Karpas-422 (cell line): ENCODE results near the gene UBTD1. TPM values are rescaled to one million over a fixed set of nuclear protein-coding genes. Genes with fewer than 3 reads are reported as not detected.

Experiments
- DNase-seq: peaks from one replicate; pipeline ENCODE4 v3.0.0-alpha.2; 2015
- H2AFZ ChIP-seq: fragments of 200-600 bp; sonication (generic); 2 replicates; pipeline ENCODE4 v1.6.1; 2014; ENCODE audit warnings: antibody characterized with exemption, low read length, mixed read lengths
- H3K27ac ChIP-seq: fragments of 200-600 bp; sonication (generic); 2 replicates; pipeline ENCODE4 v1.5.1; 2014; ENCODE audit warnings: mild to moderate bottlenecking, low read length, moderate library complexity
- H3K27me3 ChIP-seq: fragments of 200-600 bp; sonication (generic); 2 replicates; pipeline ENCODE4 v1.6.1; 2014; ENCODE audit warnings: low read length, mixed read lengths
- H3K36me3 ChIP-seq: fragments of 200-600 bp; sonication (generic); 2 replicates; pipeline ENCODE4 v1.6.1; 2014; ENCODE audit warnings: low read length, mixed read lengths; ENCODE audit not compliant: insufficient read depth
- H3K4me1 ChIP-seq: fragments of 200-600 bp; sonication (generic); 2 replicates; pipeline ENCODE4 v1.6.1; 2014; ENCODE audit warnings: mild to moderate bottlenecking, low read length, mixed read lengths
- H3K4me2 ChIP-seq: fragments of 200-600 bp; sonication (generic); 2 replicates; pipeline ENCODE4 v1.6.1; 2014; ENCODE audit warnings: low read length, low read depth, mild to moderate bottlenecking; ENCODE audit not compliant: poor library complexity, severe bottlenecking
- H3K4me3 ChIP-seq: fragments of 200-600 bp; sonication (generic); 2 replicates; pipeline ENCODE4 v1.5.1; 2014; ENCODE audit warnings: mild to moderate bottlenecking, antibody characterized with exemption, low read length, mixed read lengths
- H3K79me2 ChIP-seq: fragments of 200-600 bp; sonication (generic); 2 replicates; pipeline ENCODE4 v1.6.1; 2014; ENCODE audit warnings: mild to moderate bottlenecking, low read length, mixed read lengths
- H3K9ac ChIP-seq: fragments of 200-600 bp; sonication (generic); 2 replicates; pipeline ENCODE4 v1.6.0; 2014; ENCODE audit warnings: low read length
- H3K9me2 ChIP-seq: fragments of 200-600 bp; sonication (generic), shearing (Covaris generic); replicated peaks from 2 replicates; pipeline ENCODE4 v1.6.0; 2014; ENCODE audit warnings: mild to moderate bottlenecking, low read length, moderate library complexity; ENCODE audit not compliant: insufficient read depth
- H3K9me3 ChIP-seq: fragments of 300-700, 200-600 bp; sonication (generic); 2 replicates; pipeline ENCODE4 v1.6.1; 2014; ENCODE audit warnings: low read length, mixed read lengths
- H4K20me1 ChIP-seq: fragments of 200-600 bp; sonication (generic); 2 replicates; pipeline ENCODE4 v1.6.1; 2014; ENCODE audit warnings: mild to moderate bottlenecking, antibody characterized with exemption, low read length, low read depth; ENCODE audit not compliant: insufficient read depth
- total RNA-seq: library from RNA; depleted of rRNA; stranded (reverse); fragments of >200 nt; shearing (Covaris generic); gene quantifications from 2 replicates; pipeline ENCODE4 v1.2.3, GENCODE V29; 2014; ENCODE audit warnings: low replicate concordance

UBTD1 gene
- total RNA-seq, 1 experiment from 2014 or later = 0.11 TPM

GRCh38 chr10:97500297-97500575, 1.5 kb downstream of the UBTD1 start:
- Histone ChIP-seq H4K20me1 (no peaks in the 10 kb centered on the region), H2AFZ (no peak overlapping the region), H3K4me3 (no peak overlapping the region), H3K27me3 (no peaks in the 10 kb centered on the region), H3K9ac (no peak overlapping the region), H3K27ac (no peak overlapping the region), H3K9me2 (no peaks in the 10 kb centered on the region), H3K9me3 (no peaks in the 10 kb centered on the region), H3K36me3 (no peaks in the 10 kb centered on the region), H3K4me1 (peaks cover 25% of the 10 kb centered on the region), H3K4me2 (no peak overlapping the region), H3K79me2 (peaks cover 29% of the 10 kb centered on the region)
- DNase-seq = no peak

DNA sequence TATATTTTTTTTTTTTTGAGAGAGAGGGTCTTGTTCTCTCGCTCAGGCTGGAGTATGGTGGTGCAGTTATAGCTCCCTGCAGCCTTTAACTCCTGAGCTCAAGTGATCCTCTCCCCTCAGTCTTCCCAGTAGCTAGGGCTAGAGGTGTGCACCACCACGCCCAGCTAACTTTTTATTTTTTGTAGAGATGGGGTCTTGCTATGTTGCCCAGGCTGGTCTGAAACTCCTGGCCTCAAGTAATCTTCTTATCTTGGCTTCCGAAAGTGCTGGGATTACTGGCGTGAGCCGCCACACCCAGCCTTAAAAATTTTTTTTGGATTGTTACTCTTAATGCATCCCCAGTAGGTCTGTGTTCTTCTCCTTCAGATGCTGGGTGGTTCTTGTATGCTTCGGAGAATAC, 4.2 kb downstream of the UBTD1 start:
- DNase-seq = no peak
- H2AFZ ChIP-seq = no peak overlapping the region
- no peak overlapping the region for H3K9ac ChIP-seq
- H3K4me2 ChIP-seq = no peak overlapping the region
- peaks cover 9% of the 10 kb centered on the region for H3K4me1 ChIP-seq
- no peak overlapping the region for H3K4me3 ChIP-seq
- no peaks in the 10 kb centered on the region for H3K9me3 ChIP-seq
- H3K27ac ChIP-seq = no peak overlapping the region
- peaks cover 2% of the 10 kb centered on the region for H3K79me2 ChIP-seq
- H3K9me2 ChIP-seq = no peaks in the 10 kb centered on the region
- no peaks in the 10 kb centered on the region for H3K36me3 ChIP-seq
- H4K20me1 ChIP-seq = no peaks in the 10 kb centered on the region
- H3K27me3 ChIP-seq = no peaks in the 10 kb centered on the region

DNA sequence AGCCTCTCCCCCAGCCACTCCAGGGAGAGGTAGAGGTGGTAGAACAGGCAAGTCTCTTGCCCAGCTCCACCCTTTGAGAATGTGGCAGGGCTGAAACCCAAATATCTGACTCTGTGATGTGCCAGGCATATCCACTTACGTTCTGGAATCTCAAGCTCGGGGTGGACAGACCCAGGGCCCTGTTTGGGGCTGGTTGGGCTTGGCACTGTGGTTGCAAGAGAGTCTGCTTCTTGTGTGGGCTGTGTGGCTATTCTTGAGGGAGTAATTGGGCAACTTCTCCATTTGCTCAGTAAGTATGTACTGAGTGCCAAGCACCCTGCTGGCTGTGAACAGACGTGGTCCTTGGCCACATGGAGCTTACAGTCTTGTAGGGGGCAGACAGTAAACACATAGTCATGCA, 4.7 kb downstream of the UBTD1 start:
- Histone ChIP-seq H3K4me3 (no peak overlapping the region), H3K9ac (no peak overlapping the region), H3K79me2 (no peaks in the 10 kb centered on the region), H3K27me3 (no peaks in the 10 kb centered on the region), H3K9me2 (no peaks in the 10 kb centered on the region), H3K27ac (no peak overlapping the region), H3K36me3 (no peaks in the 10 kb centered on the region), H3K4me2 (no peak overlapping the region), H3K4me1 (peaks cover 9% of the 10 kb centered on the region), H3K9me3 (no peaks in the 10 kb centered on the region), H2AFZ (no peak overlapping the region), H4K20me1 (no peaks in the 10 kb centered on the region)
- no peak for DNase-seq

DNA sequence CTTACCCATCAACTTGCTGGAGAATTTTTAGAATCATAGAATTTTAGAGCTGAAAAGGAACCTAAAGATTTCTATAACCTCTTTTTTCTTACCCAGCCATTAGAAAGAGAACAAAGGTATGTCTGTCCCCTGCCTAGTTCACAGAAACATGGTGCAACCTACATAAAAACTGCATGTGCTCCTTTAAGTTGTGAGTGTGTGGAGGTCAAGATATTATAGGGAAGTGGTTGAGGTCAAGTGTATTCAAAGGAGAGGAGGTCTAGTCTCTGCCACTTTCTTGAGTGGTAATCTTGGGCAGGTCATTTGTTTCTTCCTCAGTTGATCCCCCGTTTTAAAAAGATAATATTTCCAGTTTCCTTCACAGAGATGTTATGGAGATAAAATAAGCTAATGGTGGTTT, 6.4 kb downstream of the UBTD1 start:
- no peak overlapping the region for H3K27ac ChIP-seq
- H4K20me1 ChIP-seq = no peaks in the 10 kb centered on the region
- no peaks in the 10 kb centered on the region for H3K9me2 ChIP-seq
- H3K4me2 ChIP-seq = no peak overlapping the region
- peaks cover under 1% of the 10 kb centered on the region; the same call in 1 of the 2 replicates for H3K4me1 ChIP-seq
- no peaks in the 10 kb centered on the region for H3K27me3 ChIP-seq
- no peaks in the 10 kb centered on the region for H3K9me3 ChIP-seq
- H3K4me3 ChIP-seq = no peak overlapping the region
- no peak overlapping the region for H2AFZ ChIP-seq
- no peak for DNase-seq
- no peaks in the 10 kb centered on the region for H3K79me2 ChIP-seq
- H3K36me3 ChIP-seq = no peaks in the 10 kb centered on the region
- H3K9ac ChIP-seq = no peak overlapping the region

DNA sequence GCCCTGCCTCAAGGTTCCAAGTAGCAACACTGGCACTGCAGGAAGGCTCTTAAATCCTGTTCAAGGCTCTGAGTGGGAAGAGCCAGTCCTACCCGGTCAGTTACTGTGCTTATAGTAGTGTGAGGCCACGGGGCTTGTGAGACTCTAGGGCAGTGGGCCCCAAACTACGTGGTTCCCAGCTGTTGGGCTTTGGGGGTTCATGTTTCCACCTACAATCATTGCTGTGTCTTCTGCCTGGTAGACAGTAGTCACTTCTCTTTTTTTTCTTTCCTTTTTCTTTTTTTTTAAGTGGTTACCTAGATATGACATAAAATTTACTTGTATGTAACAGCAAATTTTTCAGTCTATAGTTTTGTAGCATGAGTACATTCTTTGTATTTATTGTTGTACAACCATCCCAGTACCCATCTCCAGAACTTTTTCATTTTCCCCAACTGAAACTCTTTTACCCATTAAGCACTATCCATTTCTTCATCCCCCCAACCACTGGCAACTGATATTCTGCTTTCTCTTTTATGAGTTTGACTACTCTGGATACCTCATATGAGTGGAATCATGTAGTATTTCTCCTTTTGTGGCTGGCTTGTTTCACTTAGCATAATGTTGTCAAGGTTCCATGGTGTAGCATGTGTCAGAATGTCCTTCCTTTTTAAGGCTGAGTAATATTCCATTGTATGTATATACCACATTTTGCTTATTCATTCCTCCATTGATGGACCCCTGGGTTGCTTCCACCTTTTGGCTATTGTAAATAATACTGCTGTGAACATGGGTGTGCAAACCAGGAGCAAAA, 7.7 kb downstream of the UBTD1 start:
- H3K9ac ChIP-seq = no peak overlapping the region
- H3K27me3 ChIP-seq = no peaks in the 10 kb centered on the region
- DNase-seq = no peak
- no peak overlapping the region for H3K27ac ChIP-seq
- H2AFZ ChIP-seq = no peak overlapping the region
- H3K9me2 ChIP-seq = no peaks in the 10 kb centered on the region
- H3K4me2 ChIP-seq = no peak overlapping the region
- H3K36me3 ChIP-seq = no peaks in the 10 kb centered on the region
- no peaks in the 10 kb centered on the region for H4K20me1 ChIP-seq
- no peaks in the 10 kb centered on the region for H3K9me3 ChIP-seq
- H3K79me2 ChIP-seq = no peaks in the 10 kb centered on the region
- H3K4me1 ChIP-seq = no peaks in the 10 kb centered on the region
- H3K4me3 ChIP-seq = no peak overlapping the region

GRCh38 chr10:97508342-97508741, 9.6 kb downstream of the UBTD1 start:
- Histone ChIP-seq H3K4me3 (no peak overlapping the region), H3K4me1 (no peaks in the 10 kb centered on the region), H3K79me2 (no peaks in the 10 kb centered on the region), H3K9me3 (no peaks in the 10 kb centered on the region), H3K4me2 (no peak overlapping the region), H3K9me2 (no peaks in the 10 kb centered on the region), H4K20me1 (no peaks in the 10 kb centered on the region), H3K9ac (no peak overlapping the region), H2AFZ (no peak overlapping the region), H3K27ac (no peak overlapping the region), H3K36me3 (no peaks in the 10 kb centered on the region), H3K27me3 (no peaks in the 10 kb centered on the region)
- no peak for DNase-seq

- Histone ChIP-seq H3K79me2 (no peaks in the 10 kb centered on the region), H3K4me1 (no peaks in the 10 kb centered on the region), H3K4me3 (no peak overlapping the region), H2AFZ (no peak overlapping the region), H3K9ac (no peak overlapping the region), H4K20me1 (no peaks in the 10 kb centered on the region), H3K9me2 (no peaks in the 10 kb centered on the region), H3K9me3 (no peaks in the 10 kb centered on the region), H3K4me2 (no peak overlapping the region), H3K27ac (no peak overlapping the region), H3K36me3 (no peaks in the 10 kb centered on the region), H3K27me3 (no peaks in the 10 kb centered on the region)
- DNase-seq = no peak
Observed at GRCh38 chr10:97509120-97509680, 10.5 kb downstream of the UBTD1 start.

DNA sequence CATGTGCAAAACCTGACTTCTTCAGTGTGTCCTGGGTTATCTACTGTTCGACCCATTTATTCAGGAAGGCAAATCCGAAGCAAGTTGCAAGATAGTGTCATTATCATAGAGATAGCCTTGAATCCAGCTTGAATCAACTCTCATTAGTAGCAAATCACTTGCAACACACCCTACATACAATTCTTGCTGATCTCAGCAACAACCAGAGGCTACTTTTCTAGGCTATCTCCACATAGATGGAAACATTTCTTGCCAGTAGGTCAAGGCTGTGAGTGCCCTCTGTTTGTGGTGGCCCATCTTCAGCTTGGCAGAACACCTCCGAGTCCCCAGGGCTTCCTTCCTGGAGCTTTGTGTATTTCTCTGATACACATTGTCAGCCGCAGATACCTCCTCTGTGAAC, 12.0 kb downstream of the UBTD1 start:
- Histone ChIP-seq H3K36me3 (no peaks in the 10 kb centered on the region), H3K27me3 (no peaks in the 10 kb centered on the region), H4K20me1 (no peaks in the 10 kb centered on the region), H3K4me1 (no peaks in the 10 kb centered on the region), H3K27ac (no peak overlapping the region), H3K9me2 (no peaks in the 10 kb centered on the region), H3K4me3 (no peak overlapping the region), H3K4me2 (no peak overlapping the region), H3K79me2 (no peaks in the 10 kb centered on the region), H2AFZ (no peak overlapping the region), H3K9me3 (no peaks in the 10 kb centered on the region), H3K9ac (no peak overlapping the region)
- DNase-seq = no peak
